A549 treated with Hydrocortisone at 1 μM for 4 hours (cell line): Measurements from ENCODE around the gene CMTM3. TPM values are rescaled to one million over a fixed set of nuclear protein-coding genes. Genes with fewer than 3 reads are reported as not detected.

Source experiments
- total RNA-seq: library from RNA; stranded (reverse); fragments of 200-300 nt; extraction: Qiagen RNA extraction; gene quantifications from 5 replicates; pipeline ENCODE4 v1.2.3, GENCODE V29; 2022

The CMTM3 gene, protein sequence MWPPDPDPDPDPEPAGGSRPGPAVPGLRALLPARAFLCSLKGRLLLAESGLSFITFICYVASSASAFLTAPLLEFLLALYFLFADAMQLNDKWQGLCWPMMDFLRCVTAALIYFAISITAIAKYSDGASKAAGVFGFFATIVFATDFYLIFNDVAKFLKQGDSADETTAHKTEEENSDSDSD
- total RNA-seq = 94.0 to 99.9 TPM (median 98.6 TPM) in 5 replicates

DNA sequence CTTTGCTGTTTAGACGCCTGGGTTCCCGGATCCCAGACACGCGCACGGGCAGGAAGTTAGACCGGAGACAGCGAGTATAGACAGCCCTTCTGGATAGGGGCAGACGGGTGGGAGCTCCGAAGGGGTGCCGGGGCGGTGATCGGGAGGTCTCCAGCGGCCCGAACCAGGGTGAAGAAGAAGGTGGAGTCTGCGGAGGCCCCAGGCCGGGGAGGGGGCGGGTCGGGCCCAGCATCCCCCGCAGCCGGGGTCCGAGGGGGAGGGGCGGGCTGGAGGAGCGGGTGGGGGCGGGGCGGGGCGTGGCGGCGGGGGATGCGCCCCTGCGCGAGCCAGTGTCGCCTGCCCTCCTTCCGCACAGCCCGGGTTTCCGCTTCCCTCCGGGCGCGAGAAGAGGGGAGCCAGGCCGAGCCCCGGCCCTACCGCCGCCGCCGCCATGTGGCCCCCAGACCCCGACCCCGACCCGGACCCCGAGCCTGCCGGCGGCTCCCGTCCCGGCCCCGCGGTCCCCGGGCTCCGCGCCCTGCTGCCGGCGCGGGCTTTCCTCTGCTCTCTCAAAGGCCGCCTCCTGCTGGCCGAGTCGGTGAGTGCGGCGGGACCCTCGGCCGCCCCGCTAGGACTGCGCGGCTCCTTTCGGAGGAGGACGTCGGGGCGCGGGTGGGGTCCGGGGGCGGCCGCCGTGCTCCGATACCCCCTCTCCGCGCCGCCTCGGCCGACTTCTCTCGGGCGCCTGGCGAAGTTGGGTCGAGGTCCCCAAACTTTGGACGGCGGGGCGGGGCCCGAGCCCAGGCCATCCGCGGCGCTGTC, at the start of gene CMTM3:
TSS of gene CMTM3 (plus strand) at position 329 of the 801 bp plus-strand sequence. CDS start at position 431, 102 bp downstream.

DNA sequence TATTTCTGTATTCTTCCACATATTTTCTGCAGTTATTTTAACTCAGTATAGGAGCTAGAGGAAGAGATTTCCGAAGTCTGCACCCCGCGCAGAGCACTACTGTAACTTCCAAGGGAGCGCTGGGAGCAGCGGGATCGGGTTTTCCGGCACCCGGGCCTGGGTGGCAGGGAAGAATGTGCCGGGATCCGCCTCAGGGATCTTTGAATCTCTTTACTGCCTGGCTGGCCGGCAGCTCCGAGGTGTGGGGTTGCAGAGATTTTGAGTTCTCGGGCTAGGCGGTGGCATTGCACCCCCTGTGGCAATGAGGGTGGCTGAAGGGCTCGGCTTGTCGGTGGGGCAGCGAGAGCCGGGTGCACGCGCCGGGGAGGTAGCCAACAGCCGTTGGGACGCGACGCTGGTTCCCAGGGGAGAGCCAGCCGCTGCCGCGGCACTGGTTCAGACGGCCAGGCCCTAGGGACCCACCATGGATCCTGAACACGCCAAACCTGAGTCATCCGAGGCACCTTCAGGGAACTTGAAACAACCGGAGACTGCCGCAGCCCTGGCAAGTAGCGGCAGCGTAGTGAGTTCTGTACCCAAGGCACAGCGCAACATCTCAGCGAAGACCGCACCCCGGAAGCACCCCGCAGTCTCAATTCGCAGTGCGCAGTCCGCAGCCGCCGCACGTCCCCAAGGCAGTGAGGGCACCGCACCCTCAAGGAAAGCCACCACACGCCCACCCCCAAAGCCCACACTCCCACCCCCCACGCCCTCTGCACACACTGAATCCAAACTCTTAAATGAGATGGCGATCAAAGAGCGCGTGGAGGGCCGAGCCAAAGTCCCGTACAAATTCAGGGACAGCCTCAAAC, 38.2 kb upstream of the CMTM3 start, which contains the start of gene CMTM1:
TSS of gene CMTM1 (plus strand) at position 389 of the 851 bp plus-strand sequence. CDS start at position 464, 75 bp downstream.

DNA sequence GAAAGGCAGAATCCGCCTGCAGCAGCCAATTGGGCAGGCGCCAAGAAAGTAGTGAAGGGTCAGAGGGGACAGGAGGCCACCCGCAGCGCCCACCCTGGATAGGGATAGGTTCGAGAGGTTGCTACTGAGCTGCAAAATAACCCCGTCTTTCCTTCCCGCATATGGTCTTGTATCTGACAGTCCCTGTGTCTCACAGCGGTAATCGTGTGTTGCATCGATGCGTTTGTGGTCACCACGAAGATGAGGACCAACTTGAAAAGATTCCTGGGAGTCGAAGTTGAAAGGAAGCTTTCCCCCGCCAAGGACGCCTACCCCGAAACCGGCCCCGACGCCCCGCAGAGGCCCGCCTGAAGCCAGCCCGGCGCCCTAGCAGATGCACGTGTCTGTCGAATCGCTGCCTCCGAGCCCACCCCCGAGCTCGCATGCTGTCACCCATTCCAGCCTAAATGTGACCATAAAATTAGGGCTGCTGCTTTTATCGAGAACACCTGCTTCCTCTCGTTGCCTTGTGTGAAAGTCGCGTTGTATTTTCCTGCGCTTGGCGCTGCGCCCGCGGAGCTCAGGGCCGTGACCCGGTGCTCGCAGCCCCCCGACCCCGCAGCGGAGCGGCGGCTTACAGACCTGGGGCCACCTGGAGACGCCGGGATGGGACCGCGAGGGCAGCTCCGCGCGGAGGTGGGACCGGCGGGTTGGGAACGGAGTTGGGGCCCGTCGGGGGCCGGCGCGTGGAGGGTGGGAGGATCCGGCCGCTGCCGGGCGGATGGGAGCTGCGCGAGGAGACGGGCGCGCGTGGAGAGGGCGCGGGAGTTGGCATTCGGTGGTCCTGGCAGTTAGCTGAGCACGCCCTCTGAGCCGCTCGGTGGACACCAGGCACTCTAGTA, 25.6 kb upstream of the CMTM3 start, which contains the start of gene CMTM2:
TSS of gene CMTM2 (plus strand) at position 813 of the 881 bp plus-strand sequence. CDS start 145 bp downstream, outside the sequence.

Other genes starting within 250 kb of the CMTM3 start
- gene CDH5, start 238.0 kb upstream of the CMTM3 start, total RNA-seq = 0.10 to 0.31 TPM (median 0.12 TPM) in 5 replicates
- gene BEAN1, start 177.4 kb upstream of the CMTM3 start, total RNA-seq = 4.3 to 7.4 TPM (median 5.4 TPM) in 5 replicates
- 17.6 to 24.7 TPM (median 18.6 TPM) in 5 replicates for gene TK2, start 54.6 kb upstream of the CMTM3 start, total RNA-seq
- 55.4 to 72.7 TPM (median 64.0 TPM) in 5 replicates for gene CKLF, start 52.1 kb upstream of the CMTM3 start, total RNA-seq
- 0.71 to 1.5 TPM (median 0.96 TPM) in 5 replicates for gene CMTM1, start 38.3 kb upstream of the CMTM3 start, total RNA-seq
- gene CMTM2, start 25.2 kb upstream of the CMTM3 start, total RNA-seq = not detected in 5 replicates
- gene CMTM4, start 92.0 kb downstream of the CMTM3 start, total RNA-seq = 20.6 to 41.2 TPM (median 34.9 TPM) in 5 replicates
- gene DYNC1LI2, start 146.9 kb downstream of the CMTM3 start, total RNA-seq = 38.1 to 67.8 TPM (median 49.2 TPM) in 5 replicates
- gene TERB1, start 196.9 kb downstream of the CMTM3 start, total RNA-seq = 0.06 TPM in 1 of 5 replicates, not detected in the others
- 59.8 to 73.7 TPM (median 69.0 TPM) in 5 replicates for gene NAE1, start 226.3 kb downstream of the CMTM3 start, total RNA-seq
- gene CA7, start 239.7 kb downstream of the CMTM3 start, total RNA-seq = 0.09 TPM in 1 of 5 replicates, not detected in the others